Psoas muscle (tissue), 8 donors: Measurements from ENCODE around the gene RORB. TPM values are rescaled to one million over a fixed set of nuclear protein-coding genes. Genes with fewer than 3 reads are reported as not detected.
A peak's percentile ranks its signal among the peaks of the same experiment; 100 is the strongest.

Source experiments
- ATAC-seq, 4 donors: fragments of 200-7000 bp; cut with Tn5 transposase; one replicate each; pipeline ENCODE4 v1.9.1; 2020; ENCODE audit warnings: moderate library complexity in 3 of 4, mild to moderate bottlenecking in 2 of 4
- DNase-seq, 2 donors: peaks; one replicate each; pipeline ENCODE4 v3.0.0-alpha.2; 2020
- H3K27ac ChIP-seq: fragments of 200-600 bp; one replicate; pipeline ENCODE4 v1.8.0; 2022
- H3K27me3 ChIP-seq, 3 donors: fragments of 200-600 bp in 1 of 3; one replicate each; pipeline versions ENCODE4 v1.6.1 to v1.8.0; 2013 to 2022; ENCODE audit warnings: low read length in 2 of 3, mild to moderate bottlenecking in 2 of 3, moderate library complexity in 1 of 3; ENCODE audit not compliant: insufficient read depth in 3 of 3
- H3K36me3 ChIP-seq, 2 donors: fragments of 200-600 bp in 1 of 2; one replicate each; pipeline versions ENCODE4 v1.6.1 to v1.8.0; 2013 to 2022; ENCODE audit warnings: low read depth in 1 of 2, mild to moderate bottlenecking in 1 of 2, moderate library complexity in 1 of 2; ENCODE audit not compliant: insufficient read depth in 1 of 2
- H3K4me1 ChIP-seq: fragments of 200-600 bp; one replicate; pipeline ENCODE4 v1.8.0; 2022
- H3K4me3 ChIP-seq: fragments of 200-600 bp; one replicate; pipeline ENCODE4 v1.8.0; 2022; ENCODE audit warnings: mild to moderate bottlenecking
- H3K9me3 ChIP-seq: fragments of 200-600 bp; one replicate; pipeline ENCODE4 v1.8.0; 2022
- WGBS, 3 donors: extraction: QIAGEN DNeasy Blood & Tissue Kit; methylation state at CpG; one replicate each; pipeline versions ENCODE4 v1.1.6 to v1.1.7; 2013; 5-methylcytosine and 5-hydroxymethylcytosine counted together
- intact Hi-C, 2 donors: fragments of 100-400 bp; cut with DNase I; formaldehyde crosslinking; loops; one replicate each; pipeline versions ENCODE4 v1.11.0 to v1.14.2; 2022
- long read RNA-seq, 2 donors: library from polyadenylated mRNA; unstranded; transcript quantifications; one replicate each; pipeline ENCODE4 v2.0.0, GENCODE V29; 2021
- polyA plus RNA-seq, 3 donors: library from polyadenylated mRNA; stranded (reverse); fragments of 200-250 nt; gene quantifications; one replicate each; pipeline ENCODE4 v1.2.3, GENCODE V29; 2013
- total RNA-seq, 4 donors: library from RNA; stranded (reverse); fragmentation: NEBNext Ultra II Directional in 2 of 4; extraction: Animal tissue kit (Norgen Biotek cat#: 25700) in 2 of 4; gene quantifications; one replicate each; pipeline versions ENCODE4 v1.2.1 to v1.2.4, GENCODE V29; 2021 to 2023
- TF ChIP-seq, protein P1 (sequence below): fragments of 200-600 bp; IDR thresholded peaks from one replicate; pipeline ENCODE4 v1.8.0; 2022; ENCODE audit warnings: antibody characterized with exemption
- donor health status: healthy with polysubstance abuse.
- donor health status: DM: no; HTN: no; CAD: no; lungs with moderate emphysema.
- donor health status: Bipolar disorder and iron deficiency.
- donor health status: healthy.
- donor health status: DM: yes; HTN: yes; CAD: no.
- donor health status: DM: no; HTN: no; CAD: no.
- donor health status: DM: no; HTN: no; CAD: no.
- donor health status: DM: yes; HTN: yes; CAD: no.

The RORB gene
- total RNA-seq (under 1 TPM in 3 of 4 donors, not detected in 1; 0.02 to 0.10 (median 0.02) TPM), polyA plus RNA-seq (under 1 TPM; under 0.01 to 0.03 (median 0.01) TPM)
- long read RNA-seq, donor 1: 0 reads
- long read RNA-seq, donor 2: 0 reads

GRCh38 chr9:74496819-74497747 lies at the start of gene RORB:
RORB (plus strand) TSS chr9:74497335; CDS start chr9:74497977, 642 bp downstream.
- Histone ChIP-seq H3K27ac (no peak within 1 kb of the TSS), H3K27me3 (peaks cover 0 to 40% (median 7%) of the 10 kb centered on the region in 3 donors), H3K4me3 (peak within 1 kb of the TSS; percentile 75), H3K9me3 (no peaks in the 10 kb centered on the region), H3K4me1 (peaks cover 13% of the 10 kb centered on the region), H3K36me3 (no peaks in the 10 kb centered on the region)
- intact Hi-C loops: no loop called here
- 1% methylated on average over 38 to 50 of the region's 50 CpGs for WGBS, 3 donors
- peak; percentile 72 to 91 (median 78) for ATAC-seq
- TF ChIP-seq, protein P1, sequence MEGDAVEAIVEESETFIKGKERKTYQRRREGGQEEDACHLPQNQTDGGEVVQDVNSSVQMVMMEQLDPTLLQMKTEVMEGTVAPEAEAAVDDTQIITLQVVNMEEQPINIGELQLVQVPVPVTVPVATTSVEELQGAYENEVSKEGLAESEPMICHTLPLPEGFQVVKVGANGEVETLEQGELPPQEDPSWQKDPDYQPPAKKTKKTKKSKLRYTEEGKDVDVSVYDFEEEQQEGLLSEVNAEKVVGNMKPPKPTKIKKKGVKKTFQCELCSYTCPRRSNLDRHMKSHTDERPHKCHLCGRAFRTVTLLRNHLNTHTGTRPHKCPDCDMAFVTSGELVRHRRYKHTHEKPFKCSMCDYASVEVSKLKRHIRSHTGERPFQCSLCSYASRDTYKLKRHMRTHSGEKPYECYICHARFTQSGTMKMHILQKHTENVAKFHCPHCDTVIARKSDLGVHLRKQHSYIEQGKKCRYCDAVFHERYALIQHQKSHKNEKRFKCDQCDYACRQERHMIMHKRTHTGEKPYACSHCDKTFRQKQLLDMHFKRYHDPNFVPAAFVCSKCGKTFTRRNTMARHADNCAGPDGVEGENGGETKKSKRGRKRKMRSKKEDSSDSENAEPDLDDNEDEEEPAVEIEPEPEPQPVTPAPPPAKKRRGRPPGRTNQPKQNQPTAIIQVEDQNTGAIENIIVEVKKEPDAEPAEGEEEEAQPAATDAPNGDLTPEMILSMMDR: no peak
- peak; percentile 43 to 71 for DNase-seq

DNA sequence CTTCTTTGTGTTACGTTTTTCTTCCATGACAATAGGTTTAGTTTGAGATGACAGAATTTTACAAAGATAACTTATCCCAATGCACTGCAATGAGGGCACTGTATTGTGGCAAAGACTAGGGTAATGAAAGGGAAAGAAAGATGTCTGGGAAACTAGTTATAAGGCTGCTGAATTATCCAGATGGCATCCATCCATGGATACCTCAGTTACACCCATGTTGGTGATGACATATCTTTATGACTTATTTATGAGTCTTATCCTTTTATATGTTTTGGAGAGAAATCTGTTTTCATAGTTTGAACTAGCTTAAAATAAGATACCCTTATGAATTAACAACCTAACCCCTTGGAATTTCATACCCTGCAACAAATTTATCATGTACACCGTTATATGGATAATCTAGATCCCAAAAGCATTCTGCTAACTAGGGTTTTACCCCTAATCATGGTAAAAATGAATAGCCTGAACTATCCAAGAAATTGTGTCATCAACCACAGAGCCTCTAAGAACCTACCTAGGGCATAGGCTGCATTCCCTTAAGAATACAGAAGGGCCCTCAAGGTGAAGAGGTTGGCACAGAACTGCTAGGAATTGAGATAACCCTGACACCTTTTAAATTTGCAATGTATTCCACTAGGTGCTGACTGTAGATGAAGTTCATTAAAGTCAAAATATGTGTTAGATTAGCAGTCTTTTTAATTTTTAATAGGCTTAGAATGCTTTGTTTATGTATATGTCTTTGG lies 49.5 kb upstream of the RORB start:
- no peaks in the 10 kb centered on the region for H3K4me1 ChIP-seq
- WGBS, 3 donors: 40 to 81% (median 79%) methylated on average over 2 of the region's 2 CpGs
- no peak overlapping the region for H3K4me3 ChIP-seq
- TF ChIP-seq, protein P1: no peak
- DNase-seq: no peak
- no peak overlapping the region for H3K27ac ChIP-seq
- no peaks in the 10 kb centered on the region for H3K27me3 ChIP-seq
- no peak for ATAC-seq
- intact Hi-C loops: no loop called here
- H3K9me3 ChIP-seq: no peaks in the 10 kb centered on the region
- no peaks in the 10 kb centered on the region for H3K36me3 ChIP-seq

GRCh38 chr9:74449060-74449459 lies 48.1 kb upstream of the RORB start:
- Histone ChIP-seq H3K9me3 (no peaks in the 10 kb centered on the region), H3K27me3 (no peaks in the 10 kb centered on the region), H3K4me3 (no peak overlapping the region), H3K4me1 (no peaks in the 10 kb centered on the region), H3K27ac (no peak overlapping the region), H3K36me3 (no peaks in the 10 kb centered on the region)
- WGBS, 3 donors: 72 to 84% (median 75%) methylated on average over 2 of the region's 2 CpGs
- intact Hi-C loops: no loop called here
- DNase-seq (no peak), ATAC-seq (no peak)
- TF ChIP-seq, protein P1: no peak

GRCh38 chr9:74458832-74459231 lies 38.3 kb upstream of the RORB start:
- 43 to 60% (median 44%) methylated on average over 4 of the region's 4 CpGs for WGBS, 3 donors
- intact Hi-C loops: no loop called here
- DNase-seq: no peak
- no peaks in the 10 kb centered on the region for H3K36me3 ChIP-seq
- H3K4me1 ChIP-seq: no peaks in the 10 kb centered on the region
- no peak overlapping the region for H3K4me3 ChIP-seq
- no peaks in the 10 kb centered on the region for H3K9me3 ChIP-seq
- TF ChIP-seq, protein P1: no peak
- H3K27ac ChIP-seq: no peak overlapping the region
- no peaks in the 10 kb centered on the region for H3K27me3 ChIP-seq
- no peak for ATAC-seq
